ENCODE results near the gene SLC15A3.

- TF ChIP-seq POLR2AphosphoS5 (IDR thresholded peaks at IDR 0.05) (no peak), CTCF (IDR thresholded peaks at IDR 0.05) (no peak)
Measured at GRCh38 chr11:60930394-60930793, 21.6 kb downstream of the SLC15A3 start.

All from esophagus muscularis mucosa (tissue), 3 donors.